Loucy (cell line): ENCODE measurements around the gene ZNF496.

Experiments used
- H2AFZ ChIP-seq: fragments of 200-600 bp; sonication (generic); 2 replicates; pipeline ENCODE4 v1.6.0; 2016; ENCODE audit warnings: antibody characterized with exemption, mild to moderate bottlenecking, low read length, moderate library complexity
- H3F3A ChIP-seq: fragments of 200-600 bp; 2 replicates; pipeline ENCODE4 v1.6.0; 2016; ENCODE audit warnings: antibody characterized with exemption, low read depth, mild to moderate bottlenecking
- H3K27me3 ChIP-seq: fragments of 200-600 bp; sonication (generic); 2 replicates; pipeline ENCODE4 v1.6.1; 2014; ENCODE audit warnings: low read length, mild to moderate bottlenecking; ENCODE audit not compliant: insufficient read depth, poor library complexity, severe bottlenecking
- H3K36me3 ChIP-seq: fragments of 200-600 bp; sonication (generic); 2 replicates; pipeline ENCODE4 v1.6.1; 2016; ENCODE audit warnings: low read length; ENCODE audit not compliant: insufficient read depth
- H3K4me1 ChIP-seq: fragments of 200-600 bp; sonication (generic); 2 replicates; pipeline ENCODE4 v1.5.1; 2014; ENCODE audit warnings: low read length, mild to moderate bottlenecking; ENCODE audit not compliant: insufficient read depth, poor library complexity, severe bottlenecking
- H3K4me2 ChIP-seq: fragments of 200-600 bp; sonication (generic); 2 replicates; pipeline ENCODE4 v1.6.0; 2014; ENCODE audit warnings: antibody characterized with exemption, low read length, low read depth, mild to moderate bottlenecking; ENCODE audit not compliant: poor library complexity, severe bottlenecking
- H3K4me3 ChIP-seq: fragments of 200-600 bp; sonication (generic); 2 replicates; pipeline ENCODE4 v1.5.1; 2014; ENCODE audit warnings: low read length, mild to moderate bottlenecking, mixed read lengths; ENCODE audit not compliant: poor library complexity, severe bottlenecking
- H3K79me2 ChIP-seq: fragments of 200-600 bp; sonication (generic); 2 replicates; pipeline ENCODE4 v1.6.1; 2014; ENCODE audit warnings: low read length; ENCODE audit not compliant: insufficient read depth
- H3K9ac ChIP-seq: fragments of 200-600 bp; sonication (generic); 2 replicates; pipeline ENCODE4 v1.6.0; 2014; ENCODE audit warnings: mild to moderate bottlenecking, low read depth, low read length, moderate library complexity; ENCODE audit not compliant: poor library complexity, severe bottlenecking
- H3K9me2 ChIP-seq: fragments of 200-600 bp; sonication (generic); replicated peaks from 2 replicates; pipeline ENCODE4 v1.6.1; 2016; ENCODE audit warnings: low read depth, low read length, mixed read lengths
- H3K9me3 ChIP-seq: fragments of 200-600 bp; sonication (generic); 2 replicates; pipeline ENCODE4 v1.6.1; 2014; ENCODE audit warnings: mild to moderate bottlenecking, antibody characterized with exemption, low read length, low read depth; ENCODE audit not compliant: insufficient read depth
- H4K20me1 ChIP-seq: fragments of 200-600 bp; sonication (generic); 2 replicates; pipeline ENCODE4 v1.6.0; 2014; ENCODE audit warnings: antibody characterized with exemption, low read length, mild to moderate bottlenecking; ENCODE audit not compliant: insufficient read depth, poor library complexity, severe bottlenecking
- CTCF ChIP-seq: fragments of 200-600 bp; sonication (generic); conservative IDR thresholded peaks from 2 replicates; pipeline ENCODE4 v1.5.1; 2014; ENCODE audit warnings: mild to moderate bottlenecking, antibody characterized with exemption, low read length
- EZH2phosphoT487 ChIP-seq: fragments of 200-600 bp; IDR thresholded peaks from 2 replicates; pipeline ENCODE4 v1.6.1; 2018; ENCODE audit warnings: antibody characterized with exemption, mild to moderate bottlenecking, moderate library complexity, borderline replicate concordance

Gene ZNF496

GRCh38 chr1:247317702-247318101, 14.0 kb downstream of the ZNF496 start:
- Histone ChIP-seq H3F3A (no peaks in the 10 kb centered on the region), H3K4me2 (no peak overlapping the region), H3K79me2 (0 out of 2 replicates have a peak, but pooled peaks cover 3% of the 10 kb centered on the region), H3K9ac (no peak overlapping the region), H3K9me3 (no peaks in the 10 kb centered on the region), H3K27me3 (no peaks in the 10 kb centered on the region), H4K20me1 (no peaks in the 10 kb centered on the region), H3K36me3 (peaks cover 66% of the 10 kb centered on the region), H2AFZ (no peak overlapping the region), H3K9me2 (no peaks in the 10 kb centered on the region), H3K4me3 (no peak overlapping the region), H3K4me1 (peaks cover 6% of the 10 kb centered on the region)
- TF ChIP-seq CTCF (no peak), EZH2phosphoT487 (no peak)

GRCh38 chr1:247316590-247317197, 15.0 kb downstream of the ZNF496 start:
- Histone ChIP-seq H3K9me2 (no peaks in the 10 kb centered on the region), H4K20me1 (no peaks in the 10 kb centered on the region), H2AFZ (no peak overlapping the region), H3K9me3 (no peaks in the 10 kb centered on the region), H3K79me2 (0 out of 2 replicates have a peak, but pooled peaks cover 2% of the 10 kb centered on the region), H3K36me3 (peaks cover 58% of the 10 kb centered on the region), H3K4me2 (no peak overlapping the region), H3K4me1 (no peaks in the 10 kb centered on the region), H3K4me3 (no peak overlapping the region), H3F3A (no peaks in the 10 kb centered on the region), H3K27me3 (no peaks in the 10 kb centered on the region), H3K9ac (no peak overlapping the region)
- TF ChIP-seq EZH2phosphoT487 (no peak), CTCF (no peak)

GRCh38 chr1:247304031-247304430, 27.6 kb downstream of the ZNF496 start:
- no peaks in the 10 kb centered on the region for H3K27me3 ChIP-seq
- H3K36me3 ChIP-seq: peaks cover 91% of the 10 kb centered on the region; the same call in 1 of the 2 replicates
- no peaks in the 10 kb centered on the region for H3K9me2 ChIP-seq
- H3K4me3 ChIP-seq: no peak overlapping the region
- no peak overlapping the region for H3K4me2 ChIP-seq
- H3K9ac ChIP-seq: no peak overlapping the region
- H3K9me3 ChIP-seq: no peaks in the 10 kb centered on the region
- H3K79me2 ChIP-seq: no peaks in the 10 kb centered on the region
- no peaks in the 10 kb centered on the region for H3F3A ChIP-seq
- no peaks in the 10 kb centered on the region for H3K4me1 ChIP-seq
- H2AFZ ChIP-seq: no peak overlapping the region
- no peaks in the 10 kb centered on the region for H4K20me1 ChIP-seq
- TF ChIP-seq EZH2phosphoT487 (no peak), CTCF (no peak)
